Measurements from ENCODE around the gene UBL4B.
A peak's percentile ranks its signal among the peaks of the same experiment; 100 is the strongest.

The UBL4B gene

DNA sequence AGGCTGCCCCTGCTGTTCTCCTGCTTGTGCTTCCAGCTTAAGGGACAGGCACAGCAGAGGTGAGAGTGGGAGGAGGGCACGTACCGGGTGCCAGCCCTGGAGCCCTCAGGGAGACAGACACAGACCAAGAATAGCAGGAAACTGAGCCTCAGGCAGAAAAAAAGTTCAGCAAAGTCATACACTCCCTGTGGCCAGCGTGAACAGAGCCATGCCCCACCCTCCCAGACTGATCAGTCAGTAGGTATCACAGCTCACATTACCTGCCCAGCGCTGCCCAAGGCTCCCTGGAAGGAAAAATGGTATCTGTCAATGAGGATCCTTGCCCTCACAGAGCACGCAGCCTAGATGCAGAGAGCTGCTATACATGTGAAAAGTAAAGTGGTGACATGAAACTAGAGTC, 1.3 kb downstream of the UBL4B start:
- no peak for DNase-seq (ENCODE audit: low read depth in 3 of 3)

DNA sequence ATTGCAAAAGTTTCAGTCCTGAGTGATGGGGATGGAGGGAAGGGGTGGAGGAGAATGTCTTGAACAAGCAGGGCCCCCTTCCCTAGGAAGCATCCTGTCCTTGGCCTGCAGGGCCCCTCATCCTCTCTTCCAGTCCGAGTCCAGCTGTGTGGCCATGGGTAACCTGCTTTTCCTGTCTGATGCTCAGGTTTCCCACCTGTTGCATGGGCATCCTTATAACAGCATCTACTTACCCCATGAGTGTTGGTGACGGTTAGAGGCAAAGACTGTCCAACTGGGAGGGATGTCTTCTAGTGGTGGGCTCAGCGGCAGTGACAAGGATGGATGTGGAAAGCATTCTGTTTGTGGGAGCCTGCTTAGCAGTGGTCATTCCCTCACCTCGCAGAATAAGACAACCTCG, 1.9 kb downstream of the UBL4B start:
- no peak for DNase-seq (ENCODE audit: low read depth in 3 of 3)

DNA sequence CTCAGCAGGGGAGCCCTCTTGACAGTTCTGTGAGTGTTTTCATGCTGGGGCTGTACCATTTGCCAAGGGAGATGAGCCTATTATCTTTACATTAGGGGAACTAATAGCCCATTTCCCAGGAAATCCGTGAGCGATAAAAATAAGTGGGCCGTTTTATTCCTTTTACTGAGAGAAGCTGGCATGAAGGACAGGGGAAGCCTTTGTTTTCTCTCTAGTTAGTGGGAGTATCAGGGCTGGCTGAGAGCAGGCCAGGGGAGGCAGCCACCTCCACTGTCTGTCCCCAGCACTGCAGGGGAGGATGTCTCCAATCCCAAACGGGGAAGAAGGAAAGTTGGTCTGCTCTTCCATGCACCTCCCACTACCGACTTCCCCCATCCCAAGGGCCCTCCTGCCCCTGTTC, 2.5 kb downstream of the UBL4B start:
- no peak for DNase-seq (ENCODE audit: low read depth in 3 of 3)

GRCh38 chr1:110118636-110119396, 6.6 kb downstream of the UBL4B start:
- peak in 1 of 3 donors; percentile 23 for DNase-seq (ENCODE audit: low read depth in 3 of 3)

- DNase-seq (ENCODE audit: low read depth in 3 of 3): no peak
These were observed 7.6 kb downstream of the UBL4B start for GRCh38 chr1:110119843-110120242.

GRCh38 chr1:110120960-110121561, 8.8 kb downstream of the UBL4B start:
- DNase-seq (ENCODE audit: low read depth in 3 of 3): no peak

- no peak for DNase-seq (ENCODE audit: low read depth in 3 of 3)
These were observed 11.0 kb downstream of the UBL4B start for GRCh38 chr1:110123224-110123623.

DNA sequence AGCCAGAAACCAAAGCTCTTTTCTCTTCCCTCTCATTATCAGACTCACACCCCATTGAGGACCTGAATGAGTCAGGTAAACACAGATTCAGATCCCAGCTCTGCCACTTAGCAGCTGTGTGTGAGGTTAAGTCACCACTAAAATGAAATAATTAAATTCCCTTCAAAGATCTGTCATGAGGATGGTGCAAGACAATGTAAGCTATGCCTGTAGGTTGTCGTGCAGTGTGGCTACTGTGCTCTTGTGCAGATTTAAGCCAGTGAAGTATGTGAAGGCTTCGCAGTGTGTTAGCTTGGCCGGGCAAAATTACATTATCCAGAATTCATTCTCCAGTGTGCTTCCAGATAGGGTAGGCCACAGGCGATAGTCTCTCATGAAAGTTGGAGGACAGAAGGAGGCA, 13.6 kb downstream of the UBL4B start:
- DNase-seq (ENCODE audit: low read depth in 3 of 3): no peak

GRCh38 chr1:110130113-110130591, 17.9 kb downstream of the UBL4B start:
- no peak for DNase-seq (ENCODE audit: low read depth in 3 of 3)

- DNase-seq (ENCODE audit: low read depth in 3 of 3): no peak
These were observed 18.7 kb downstream of the UBL4B start for GRCh38 chr1:110130989-110131388.

- DNase-seq (ENCODE audit: low read depth in 3 of 3): no peak
These were observed 20.4 kb downstream of the UBL4B start for GRCh38 chr1:110132682-110133081.

- no peak for DNase-seq (ENCODE audit: low read depth in 3 of 3)
These were observed 21.2 kb downstream of the UBL4B start for GRCh38 chr1:110133436-110133835.

DNA sequence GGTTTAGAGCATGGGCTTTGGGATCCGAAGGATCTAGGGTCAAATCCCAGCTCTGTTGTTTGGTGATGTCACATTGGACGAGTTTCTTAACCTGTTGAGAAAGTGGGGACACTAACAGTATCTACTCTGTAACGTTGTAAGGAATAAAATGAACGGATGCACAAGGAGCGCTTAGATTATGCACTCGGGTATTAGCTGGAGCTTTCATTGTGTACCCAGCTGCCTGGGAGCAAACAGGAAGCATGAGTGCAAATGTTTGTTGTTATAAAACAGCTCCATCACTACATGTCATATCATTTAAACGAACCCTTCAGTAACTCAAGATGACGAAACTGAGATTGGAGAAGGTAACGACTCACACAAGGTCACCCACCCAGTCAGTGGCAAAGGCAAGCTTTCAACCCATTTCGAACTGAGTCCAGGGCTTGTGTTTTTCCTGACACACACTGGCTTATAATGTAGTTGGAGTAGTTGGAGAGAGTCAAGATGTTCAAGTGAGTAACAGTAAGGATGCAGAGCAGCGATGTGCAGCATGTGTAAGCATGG, 21.9 kb downstream of the UBL4B start:
- DNase-seq (ENCODE audit: low read depth in 3 of 3): no peak

- DNase-seq (ENCODE audit: low read depth in 3 of 3): no peak
These were observed 23.0 kb downstream of the UBL4B start for GRCh38 chr1:110135246-110135645.

GRCh38 chr1:110135666-110136065, 23.4 kb downstream of the UBL4B start:
- DNase-seq (ENCODE audit: low read depth in 3 of 3): no peak

DNA sequence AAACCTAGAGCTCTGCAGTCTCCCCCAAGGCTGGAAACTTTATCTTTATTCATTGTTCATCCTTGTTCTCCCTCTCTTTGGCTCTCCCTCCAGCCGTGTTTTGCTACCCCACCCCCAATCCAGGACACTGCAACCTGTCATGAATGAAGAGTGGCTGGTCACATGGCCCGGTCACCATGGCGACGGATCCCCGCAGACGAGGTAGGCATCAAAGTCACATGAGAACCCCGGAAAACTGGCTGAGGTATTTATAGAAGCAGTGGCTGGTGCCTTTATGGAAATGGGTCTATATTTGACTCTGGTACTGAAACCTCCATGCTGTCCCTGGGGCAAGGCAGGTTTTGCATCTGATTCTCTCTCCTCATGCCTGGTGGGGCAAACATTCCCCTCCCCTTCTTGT, 24.7 kb downstream of the UBL4B start:
- DNase-seq (ENCODE audit: low read depth in 3 of 3): no peak

GRCh38 chr1:110138956-110139355, 26.7 kb downstream of the UBL4B start:
- DNase-seq (ENCODE audit: low read depth in 3 of 3): no peak

DNA sequence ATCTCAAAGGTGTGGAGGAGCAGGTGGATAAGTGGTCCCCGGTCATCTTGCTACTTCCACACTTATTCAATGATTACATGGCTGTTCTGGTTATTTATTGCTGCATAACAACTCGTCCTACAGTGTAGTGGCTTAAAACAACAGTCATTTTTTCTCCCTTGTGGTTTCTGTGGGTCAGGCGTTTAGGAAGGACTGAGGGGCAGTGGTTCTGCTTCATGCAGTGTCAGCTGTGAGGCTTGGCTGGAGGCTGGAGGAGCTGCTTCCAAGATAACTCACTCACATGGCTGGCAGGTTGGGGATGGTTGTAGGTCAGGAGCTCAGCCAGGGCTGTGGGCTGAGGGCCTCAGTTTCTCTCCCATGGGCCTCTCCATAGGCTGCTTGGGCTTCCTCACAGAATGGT, 32.1 kb downstream of the UBL4B start:
- DNase-seq (ENCODE audit: low read depth in 3 of 3): no peak

DNA sequence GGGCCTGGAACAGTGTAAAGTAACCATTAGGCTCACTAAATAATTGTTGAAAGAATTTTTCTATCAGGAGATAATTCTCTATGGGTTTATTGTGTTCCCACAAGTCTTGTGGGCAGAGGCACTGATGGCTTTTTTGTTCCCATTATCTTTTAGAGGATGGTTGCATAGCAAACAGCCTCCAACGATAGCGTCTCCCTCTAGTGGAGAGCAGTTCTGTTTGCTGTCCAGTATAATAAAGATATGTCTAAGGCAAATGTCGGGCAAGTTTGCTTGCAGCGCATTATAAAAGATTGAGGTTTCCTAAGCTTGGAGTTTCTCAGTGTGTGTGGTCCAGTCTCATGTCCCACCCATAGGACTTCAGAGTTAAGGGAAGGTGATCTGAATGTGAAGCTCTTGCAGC, 36.7 kb downstream of the UBL4B start:
- no peak for DNase-seq (ENCODE audit: low read depth in 3 of 3)

- DNase-seq (ENCODE audit: low read depth in 3 of 3): peak; percentile 23 to 56 (median 48)
These were observed 38.3 kb downstream of the UBL4B start, which contains the start of gene SLC6A17 for GRCh38 chr1:110150330-110151174. Gene SLC6A17 (plus strand): TSS chr1:110150494. CDS start chr1:110166930, 16,436 bp downstream.

- no peak for DNase-seq (ENCODE audit: low read depth in 3 of 3)
These were observed 39.0 kb downstream of the UBL4B start for GRCh38 chr1:110151175-110151669.

All from stimulated activated CD4-positive, alpha-beta T cell treated with anti-CD3 and anti-CD28 coated beads, TNF-alpha, amount 100 ng/mL, for 48 hours (primary cell).